Body of pancreas (tissue), 4 donors: ENCODE results near the gene TMEM208.

Experiments used
- POLR2A ChIP-seq, 3 donors: fragments of 450-650 bp; IDR thresholded peaks; one replicate each; pipeline ENCODE4 v1.6.1; 2016; ENCODE audit warnings: antibody characterized with exemption in 3 of 3, mild to moderate bottlenecking in 2 of 3
- TF ChIP-seq, protein P1 (sequence below), 7 experiments: fragments of 450-650 bp in 4 of 7; fragments of 200-600 bp in 3 of 7; sonication (generic) in 3 of 7; IDR thresholded peaks; one replicate each; pipeline ENCODE4 v1.5.1; 2016 to 2019; ENCODE audit warnings: antibody characterized with exemption in 7 of 7

DNA sequence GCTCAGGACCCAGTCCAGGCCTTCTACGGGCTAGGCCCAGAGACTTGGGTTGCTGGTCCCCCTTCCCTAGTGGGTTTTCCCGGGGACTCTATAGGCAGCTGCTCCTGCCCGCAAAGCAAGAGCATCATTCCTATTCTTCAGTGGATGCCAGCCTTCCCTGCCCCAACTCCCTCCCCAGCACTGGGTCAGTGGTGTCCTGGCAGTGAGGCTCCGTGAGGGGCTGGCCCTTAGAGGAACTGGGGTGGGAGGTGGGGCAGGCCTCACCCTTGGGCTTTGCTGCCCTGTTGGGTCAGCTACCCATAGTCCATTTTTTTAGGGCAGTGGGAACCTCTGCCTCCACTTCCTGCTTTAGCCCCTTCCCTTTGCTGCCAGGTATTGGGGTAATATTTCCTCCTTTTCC, 44.5 kb downstream of the TMEM208 start:
- TF ChIP-seq, protein P1, sequence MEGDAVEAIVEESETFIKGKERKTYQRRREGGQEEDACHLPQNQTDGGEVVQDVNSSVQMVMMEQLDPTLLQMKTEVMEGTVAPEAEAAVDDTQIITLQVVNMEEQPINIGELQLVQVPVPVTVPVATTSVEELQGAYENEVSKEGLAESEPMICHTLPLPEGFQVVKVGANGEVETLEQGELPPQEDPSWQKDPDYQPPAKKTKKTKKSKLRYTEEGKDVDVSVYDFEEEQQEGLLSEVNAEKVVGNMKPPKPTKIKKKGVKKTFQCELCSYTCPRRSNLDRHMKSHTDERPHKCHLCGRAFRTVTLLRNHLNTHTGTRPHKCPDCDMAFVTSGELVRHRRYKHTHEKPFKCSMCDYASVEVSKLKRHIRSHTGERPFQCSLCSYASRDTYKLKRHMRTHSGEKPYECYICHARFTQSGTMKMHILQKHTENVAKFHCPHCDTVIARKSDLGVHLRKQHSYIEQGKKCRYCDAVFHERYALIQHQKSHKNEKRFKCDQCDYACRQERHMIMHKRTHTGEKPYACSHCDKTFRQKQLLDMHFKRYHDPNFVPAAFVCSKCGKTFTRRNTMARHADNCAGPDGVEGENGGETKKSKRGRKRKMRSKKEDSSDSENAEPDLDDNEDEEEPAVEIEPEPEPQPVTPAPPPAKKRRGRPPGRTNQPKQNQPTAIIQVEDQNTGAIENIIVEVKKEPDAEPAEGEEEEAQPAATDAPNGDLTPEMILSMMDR (IDR thresholded peaks at IDR 0.05) = no peak
- TF ChIP-seq POLR2A (IDR thresholded peaks at IDR 0.05) = no peak
